Endothelial cell of umbilical vein (primary cell): ENCODE measurements around the gene GPR176. TPM values are rescaled to one million over a fixed set of nuclear protein-coding genes. Genes with fewer than 3 reads are reported as not detected.

ENCODE experiments used
- BruUV-seq: library from RNA; stranded (reverse); fragments of 400-500 nt; replicated peaks from 2 replicates; lab custom pipeline; 2021; lab: Mats Ljungman, UMichigan
- CTCF ChIA-PET: fragments of 300-600, 350-600 bp; sonication (Branson Sonifier 250); formaldehyde crosslinking; loops from one replicate; lab custom pipeline; 2021; ENCODE audit warnings: antibody characterized with exemption, inconsistent platforms; lab: Charles Lee
- POLR2A ChIA-PET: fragments of 300-600, 350-600 bp; sonication (Branson Sonifier 250); formaldehyde crosslinking; loops from one replicate; lab custom pipeline; 2021; ENCODE audit warnings: antibody characterized with exemption, inconsistent platforms; lab: Charles Lee
- DNase-seq: peaks from one replicate; pipeline ENCODE4 v3.0.0-alpha.2; 2011; ENCODE audit warnings: low read depth, low spot score
- FAIRE-seq: peaks from 2 replicates; lab custom pipeline; 2011; peaks lifted over from hg19 to GRCh38; lab: Jason Lieb, UNC
- H2AFZ ChIP-seq: 2 replicates; pipeline ENCODE4 v1.6.0; 2012; ENCODE audit warnings: low read depth, low read length, control low read depth, inconsistent platforms
- H3K27ac ChIP-seq: 2 replicates; pipeline ENCODE4 v1.5.1; 2011; ENCODE audit warnings: low read depth, mild to moderate bottlenecking, control low read depth, low read length, moderate library complexity; ENCODE audit not compliant: insufficient read depth
- H3K27me3 ChIP-seq, 2 experiments: 2 replicates each; pipeline versions ENCODE4 v1.6.0 to v1.6.1; 2011; ENCODE audit warnings: low read length in 2 of 2, mixed read lengths in 1 of 2; ENCODE audit not compliant: control insufficient read depth in 2 of 2, insufficient read depth in 2 of 2
- H3K36me3 ChIP-seq, 2 experiments: 2 replicates in 1 of 2; 3 replicates in 1 of 2; pipeline ENCODE4 v1.5.1; 2011; ENCODE audit warnings: low read length in 2 of 2, mild to moderate bottlenecking in 1 of 2, moderate library complexity in 1 of 2; ENCODE audit not compliant: control insufficient read depth in 2 of 2, insufficient read depth in 2 of 2; ENCODE audit errors: extremely low read depth in 1 of 2
- H3K4me1 ChIP-seq: 3 replicates; pipeline ENCODE4 v1.5.1; 2011; ENCODE audit warnings: mild to moderate bottlenecking, low read length; ENCODE audit not compliant: control insufficient read depth, insufficient read depth; ENCODE audit errors: extremely low read depth
- H3K4me2 ChIP-seq: 2 replicates; pipeline ENCODE4 v1.6.1; 2011; ENCODE audit warnings: low read length, control low read depth, mixed read lengths; ENCODE audit not compliant: insufficient read depth
- H3K4me3 ChIP-seq, 3 experiments: fragments of 200-600 bp in 1 of 3; sonication (generic), shearing (Covaris generic) in 1 of 3; replicated peaks in 1 of 3; 2 replicates each; pipeline ENCODE4 v1.5.1; 2011 to 2016; ENCODE audit warnings: control low read depth in 3 of 3, low read length in 3 of 3, mild to moderate bottlenecking in 2 of 3, inconsistent platforms in 1 of 3, low read depth in 1 of 3, moderate library complexity in 1 of 3; ENCODE audit not compliant: insufficient read depth in 1 of 3
- H3K79me2 ChIP-seq: 2 replicates; pipeline ENCODE4 v1.6.0; 2012; ENCODE audit warnings: low read length, inconsistent platforms; ENCODE audit not compliant: control insufficient read depth, insufficient read depth
- H3K9ac ChIP-seq: replicated peaks from 2 replicates; pipeline ENCODE3; 2011; ENCODE audit warnings: low read length, control low read depth; ENCODE audit not compliant: insufficient read depth; ENCODE audit errors: extremely low read depth
- H3K9me1 ChIP-seq: replicated peaks from 3 replicates; pipeline ENCODE4 v1.6.0; 2011; ENCODE audit warnings: mild to moderate bottlenecking, low read length; ENCODE audit not compliant: control insufficient read depth, insufficient read depth; ENCODE audit errors: extremely low read depth
- H3K9me3 ChIP-seq: replicated peaks from 2 replicates; pipeline ENCODE4 v1.5.1; 2012; ENCODE audit warnings: low read length, inconsistent platforms; ENCODE audit not compliant: control insufficient read depth, insufficient read depth
- H4K20me1 ChIP-seq: replicated peaks from 2 replicates; pipeline ENCODE3; 2011; ENCODE audit warnings: mild to moderate bottlenecking, low read length; ENCODE audit not compliant: control insufficient read depth, insufficient read depth; ENCODE audit errors: extremely low read depth
- EZH2 ChIP-seq: IDR thresholded peaks from 2 replicates; pipeline ENCODE4 v1.6.1; 2012; ENCODE audit warnings: borderline replicate concordance, low read depth, mild to moderate bottlenecking, moderate library complexity, low read length, inconsistent platforms; ENCODE audit not compliant: severe bottlenecking
- FOS ChIP-seq: IDR thresholded peaks from 2 replicates; pipeline ENCODE4 v1.6.1; 2011; ENCODE audit warnings: mild to moderate bottlenecking, low read length, moderate library complexity, borderline replicate concordance; ENCODE audit not compliant: insufficient read depth
- GATA2 ChIP-seq: IDR thresholded peaks from 2 replicates; pipeline ENCODE4 v1.7.0; 2011; ENCODE audit warnings: low read depth, mild to moderate bottlenecking, moderate library complexity, mixed read lengths, low read length; ENCODE audit not compliant: insufficient read length, insufficient read depth
- JUN ChIP-seq: IDR thresholded peaks from 2 replicates; pipeline ENCODE4 v1.6.1; 2011; ENCODE audit warnings: borderline replicate concordance, low read depth; ENCODE audit not compliant: insufficient read length, insufficient read depth
- MYC ChIP-seq: IDR thresholded peaks from one replicate; pipeline ENCODE4 v1.6.1; 2011; ENCODE audit warnings: mild to moderate bottlenecking, low read depth, low read length
- POLR2A ChIP-seq: IDR thresholded peaks from 2 replicates; pipeline ENCODE4 v1.6.1; 2012; ENCODE audit warnings: low read depth, mild to moderate bottlenecking, control low read depth, low read length
- POLR2AphosphoS5 ChIP-seq: IDR thresholded peaks from 2 replicates; pipeline ENCODE4 v1.6.1; 2012; ENCODE audit warnings: low read depth, mild to moderate bottlenecking, control low read depth, low read length, moderate library complexity; ENCODE audit not compliant: insufficient read depth
- dilution Hi-C: fragments of 300-500 bp; cut with MboI; formaldehyde crosslinking; loops from one replicate; pipeline ENCODE4 v1.15.0; 2019; ENCODE audit warnings: low sequenced_read_pairs; ENCODE audit not compliant: extremely low pct_ligation_motif_present
- intact Hi-C: fragments of 100-400 bp; cut with micrococcal nuclease; formaldehyde crosslinking; loops from one replicate; pipeline ENCODE4 v1.10.0; 2022
- polyA plus RNA-seq, 4 experiments: library from polyadenylated mRNA; depleted of rRNA in 3 of 4; stranded (reverse) in 3 of 4; unstranded in 1 of 4; fragments of >200 nt; gene quantifications; 2 replicates each; pipeline versions ENCODE4 v1.2.1 to v1.2.3, GENCODE V29; 2011 to 2012; ENCODE audit warnings: missing spikeins in 1 of 4
- total RNA-seq: library from RNA; stranded (reverse); gene quantifications from 2 replicates; pipeline ENCODE4 v1.2.3, GENCODE V29; 2021
- TF ChIP-seq, protein P1 (sequence below): IDR thresholded peaks from 2 replicates; pipeline ENCODE4 v1.6.1; 2011; ENCODE audit not compliant: insufficient read depth, insufficient read length
- TF ChIP-seq, protein P2 (sequence below), 2 donors: IDR thresholded peaks; 1 replicate in 1 of 2; 2 replicates in 1 of 2; pipeline ENCODE4 v1.5.1; 2011; ENCODE audit warnings: low read length in 2 of 2, mild to moderate bottlenecking in 2 of 2, moderate library complexity in 2 of 2, control low read depth in 1 of 2, inconsistent platforms in 1 of 2, low read depth in 1 of 2; ENCODE audit not compliant: insufficient read depth in 1 of 2; ENCODE audit errors: extremely low read depth in 1 of 2

GPR176 gene
- total and polyA plus RNA-seq, 2 donors (not counting 3 experiments of a cell fraction or from before 2014, with no cell fraction given), result 35.3 to 68.7 TPM

DNA sequence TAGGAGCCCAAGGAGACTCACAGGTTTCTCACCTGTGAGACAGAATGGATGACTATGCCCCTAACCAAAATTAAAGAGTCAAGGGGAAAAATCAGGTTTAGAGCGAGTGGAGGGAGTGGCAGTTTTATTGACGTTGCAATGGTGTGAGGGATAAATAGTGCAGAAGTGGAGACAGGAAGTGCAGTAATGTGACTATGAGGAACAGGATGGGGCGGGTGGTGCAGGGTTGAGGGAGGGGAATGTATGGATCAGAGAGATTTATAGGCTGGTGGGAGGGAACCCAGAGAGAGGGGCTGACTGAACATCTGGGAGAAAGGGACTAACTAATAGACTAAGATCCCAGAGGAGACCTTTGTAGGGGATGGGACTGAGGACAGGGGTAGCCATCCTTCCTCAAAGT, 40.3 kb upstream of the GPR176 start:
- intact Hi-C loops, result no loop called here
- no TSS peak for BruUV-seq
- H3K4me3 ChIP-seq, result no peak overlapping the region

More for the DNA sequence above, 40.3 kb upstream of the GPR176 start:
- Histone ChIP-seq H4K20me1 (no peaks in the 10 kb centered on the region), H3K9me1 (no peaks in the 10 kb centered on the region), H3K27ac (no peak overlapping the region), H3K4me2 (no peak overlapping the region), H3K27me3 (no peaks in the 10 kb centered on the region), H2AFZ (no peak overlapping the region), H3K9ac (no peak overlapping the region), H3K4me1 (no peaks in the 10 kb centered on the region), H3K36me3 (peaks cover 16 to 22% of the 10 kb centered on the region in 2 experiments), H3K79me2 (no peaks in the 10 kb centered on the region), H3K9me3 (no peaks in the 10 kb centered on the region)
- ChIA-PET CTCF (interaction anchor here (0.8 to 2.4 kb wide), 2 partner anchors 16 to 20 kb away, joined by 3 to 9 read pairs; no protein-coding TSS in a partner anchor), POLR2A (no interaction called here)
- TF ChIP-seq, protein P1, sequence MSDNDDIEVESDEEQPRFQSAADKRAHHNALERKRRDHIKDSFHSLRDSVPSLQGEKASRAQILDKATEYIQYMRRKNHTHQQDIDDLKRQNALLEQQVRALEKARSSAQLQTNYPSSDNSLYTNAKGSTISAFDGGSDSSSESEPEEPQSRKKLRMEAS, result no peak
- no peak for TF ChIP-seq POLR2A
- TF ChIP-seq GATA2, result no peak
- TF ChIP-seq MYC, result no peak
- TF ChIP-seq EZH2, result no peak
- no peak for TF ChIP-seq FOS
- no peak for TF ChIP-seq JUN
- TF ChIP-seq, protein P2, sequence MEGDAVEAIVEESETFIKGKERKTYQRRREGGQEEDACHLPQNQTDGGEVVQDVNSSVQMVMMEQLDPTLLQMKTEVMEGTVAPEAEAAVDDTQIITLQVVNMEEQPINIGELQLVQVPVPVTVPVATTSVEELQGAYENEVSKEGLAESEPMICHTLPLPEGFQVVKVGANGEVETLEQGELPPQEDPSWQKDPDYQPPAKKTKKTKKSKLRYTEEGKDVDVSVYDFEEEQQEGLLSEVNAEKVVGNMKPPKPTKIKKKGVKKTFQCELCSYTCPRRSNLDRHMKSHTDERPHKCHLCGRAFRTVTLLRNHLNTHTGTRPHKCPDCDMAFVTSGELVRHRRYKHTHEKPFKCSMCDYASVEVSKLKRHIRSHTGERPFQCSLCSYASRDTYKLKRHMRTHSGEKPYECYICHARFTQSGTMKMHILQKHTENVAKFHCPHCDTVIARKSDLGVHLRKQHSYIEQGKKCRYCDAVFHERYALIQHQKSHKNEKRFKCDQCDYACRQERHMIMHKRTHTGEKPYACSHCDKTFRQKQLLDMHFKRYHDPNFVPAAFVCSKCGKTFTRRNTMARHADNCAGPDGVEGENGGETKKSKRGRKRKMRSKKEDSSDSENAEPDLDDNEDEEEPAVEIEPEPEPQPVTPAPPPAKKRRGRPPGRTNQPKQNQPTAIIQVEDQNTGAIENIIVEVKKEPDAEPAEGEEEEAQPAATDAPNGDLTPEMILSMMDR (IDR thresholded peaks at IDR 0.05; ENCODE audit: extremely low read depth in 1 of 2, insufficient read depth in 1 of 2, low read depth in 1 of 2, low read length in 2 of 2), result no peak
- no peak for TF ChIP-seq POLR2AphosphoS5
- FAIRE-seq (no peak), DNase-seq (no peak)
- dilution Hi-C loops, result no loop called here
